Activated T-helper 9 cell treated with anti-CD3 and anti-CD28 coated beads, Interleukin-2, amount 50 U/mL, for 16 hours (primary cell): Measurements from ENCODE around the gene FGF18.
"Not testable (repeated sequence)": the region's sequence is repeated elsewhere in the genome, so short reads cannot be mapped to it uniquely, and the experiment has no call there.

Experiments
- DNase-seq: peaks from one replicate; pipeline ENCODE4 v3.0.0-alpha.2; 2020; ENCODE audit warnings: low read depth

FGF18 gene

DNA sequence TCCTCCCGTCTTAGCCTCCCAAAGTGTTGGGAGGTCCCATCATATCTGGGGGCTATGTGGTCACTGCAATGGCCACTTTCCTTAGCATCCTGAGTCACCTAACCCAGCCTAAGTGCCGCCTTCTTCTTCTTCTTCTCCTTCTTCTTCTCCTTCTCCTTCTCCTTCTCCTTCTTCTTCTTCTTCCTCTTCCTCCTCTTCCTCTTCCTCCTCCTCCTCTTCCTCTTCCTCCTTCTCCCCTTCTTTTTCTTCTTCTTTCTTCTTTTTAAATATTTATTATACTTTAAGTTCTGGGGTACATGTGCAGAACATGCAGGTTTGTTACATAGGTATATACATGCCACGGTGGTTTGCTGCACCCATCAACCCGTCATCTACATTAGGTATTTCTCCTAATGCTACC lies 78.0 kb downstream of the FGF18 start:
- DNase-seq = not testable (repeated sequence)

DNA sequence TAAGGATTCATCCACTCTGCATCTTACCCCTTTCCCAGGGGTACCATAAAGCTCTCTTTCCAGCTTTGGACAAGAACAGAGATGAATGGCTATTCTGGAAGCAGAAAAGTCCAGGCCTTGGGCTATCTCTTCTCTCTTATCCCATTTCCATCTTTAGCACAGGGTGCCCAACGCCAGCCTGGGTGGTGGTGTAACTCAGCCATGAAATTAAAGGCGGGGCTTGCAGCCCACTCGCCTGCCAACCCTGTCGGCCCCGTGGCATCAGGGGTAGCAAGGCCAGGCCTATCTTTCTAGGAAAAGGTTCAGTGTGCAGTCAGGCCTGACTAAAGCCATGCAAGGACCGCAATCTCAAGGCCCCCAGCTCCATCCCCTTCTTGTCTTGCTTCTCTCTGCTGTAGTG lies 78.7 kb downstream of the FGF18 start:
- no peak for DNase-seq

DNA sequence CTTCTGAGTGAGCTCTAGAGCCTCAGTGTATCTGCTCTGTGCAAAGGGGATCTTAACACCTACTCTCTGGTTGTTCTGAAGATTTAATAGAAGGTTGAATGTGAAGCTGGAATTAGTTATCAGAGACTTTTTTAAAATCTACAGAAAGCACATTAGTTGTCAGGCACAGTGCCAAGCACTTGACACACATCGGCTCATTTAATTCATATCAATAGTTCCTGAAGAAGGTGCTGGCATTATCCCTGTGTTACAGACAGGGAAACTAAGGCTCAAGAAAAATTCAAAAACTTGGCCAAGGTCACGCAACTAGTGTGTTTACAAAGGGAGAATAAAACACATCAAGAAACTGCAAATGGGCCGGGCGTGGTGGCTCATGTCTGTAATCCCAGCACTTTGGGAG lies 80.2 kb downstream of the FGF18 start:
- no peak for DNase-seq

DNA sequence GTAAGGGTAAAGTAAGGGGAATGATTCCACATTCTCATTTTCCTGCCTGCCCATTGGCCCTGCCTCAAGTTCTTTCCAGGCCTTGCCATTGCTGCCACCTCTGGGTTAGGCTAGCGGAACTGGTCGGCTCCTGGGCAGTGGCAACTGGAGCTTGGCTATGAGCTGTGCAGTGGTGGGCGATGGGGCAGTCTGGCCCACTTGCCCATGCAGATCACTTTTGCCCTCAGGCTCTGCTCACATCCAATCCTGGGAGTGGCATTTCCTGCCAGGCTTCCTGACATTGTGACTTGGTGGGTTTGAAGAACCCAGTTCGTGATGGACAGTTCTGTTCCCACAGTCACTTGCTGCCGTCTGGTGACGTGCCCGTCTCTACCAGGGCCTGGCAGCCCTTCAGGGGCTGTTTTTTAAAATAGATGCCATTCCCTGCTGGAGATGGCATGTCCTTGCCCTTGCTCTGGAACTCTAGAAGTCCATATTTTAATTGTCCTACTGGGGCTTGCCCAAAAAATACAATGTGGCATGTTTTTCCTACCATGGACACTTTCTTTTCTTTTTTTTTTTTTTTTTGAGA lies 86.1 kb downstream of the FGF18 start:
- DNase-seq = no peak

DNA sequence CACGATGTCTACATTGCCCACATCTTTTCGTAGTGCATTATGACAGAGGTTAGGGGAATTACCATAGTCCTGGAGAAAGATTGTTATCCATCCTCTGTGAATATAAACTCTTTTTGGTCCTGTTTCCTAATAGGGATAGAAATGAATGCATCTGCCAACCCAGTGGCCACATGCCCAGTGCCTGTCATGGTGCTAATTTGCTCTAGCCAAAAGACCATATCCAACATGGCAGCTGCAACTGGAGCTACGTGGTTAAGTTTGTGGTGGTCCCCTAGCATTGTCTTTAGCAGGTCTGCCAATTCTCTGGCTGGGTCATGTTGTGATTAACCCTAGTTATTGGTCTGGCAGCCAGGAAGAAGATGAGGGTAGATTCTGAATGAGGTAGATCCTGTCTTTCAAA lies 87.5 kb downstream of the FGF18 start:
- no peak for DNase-seq
